Measurements from ENCODE around the gene ADGRF3.

- TF ChIP-seq CTCF (IDR thresholded peaks at IDR 0.05) = no peak
- TF ChIP-seq, protein P1, sequence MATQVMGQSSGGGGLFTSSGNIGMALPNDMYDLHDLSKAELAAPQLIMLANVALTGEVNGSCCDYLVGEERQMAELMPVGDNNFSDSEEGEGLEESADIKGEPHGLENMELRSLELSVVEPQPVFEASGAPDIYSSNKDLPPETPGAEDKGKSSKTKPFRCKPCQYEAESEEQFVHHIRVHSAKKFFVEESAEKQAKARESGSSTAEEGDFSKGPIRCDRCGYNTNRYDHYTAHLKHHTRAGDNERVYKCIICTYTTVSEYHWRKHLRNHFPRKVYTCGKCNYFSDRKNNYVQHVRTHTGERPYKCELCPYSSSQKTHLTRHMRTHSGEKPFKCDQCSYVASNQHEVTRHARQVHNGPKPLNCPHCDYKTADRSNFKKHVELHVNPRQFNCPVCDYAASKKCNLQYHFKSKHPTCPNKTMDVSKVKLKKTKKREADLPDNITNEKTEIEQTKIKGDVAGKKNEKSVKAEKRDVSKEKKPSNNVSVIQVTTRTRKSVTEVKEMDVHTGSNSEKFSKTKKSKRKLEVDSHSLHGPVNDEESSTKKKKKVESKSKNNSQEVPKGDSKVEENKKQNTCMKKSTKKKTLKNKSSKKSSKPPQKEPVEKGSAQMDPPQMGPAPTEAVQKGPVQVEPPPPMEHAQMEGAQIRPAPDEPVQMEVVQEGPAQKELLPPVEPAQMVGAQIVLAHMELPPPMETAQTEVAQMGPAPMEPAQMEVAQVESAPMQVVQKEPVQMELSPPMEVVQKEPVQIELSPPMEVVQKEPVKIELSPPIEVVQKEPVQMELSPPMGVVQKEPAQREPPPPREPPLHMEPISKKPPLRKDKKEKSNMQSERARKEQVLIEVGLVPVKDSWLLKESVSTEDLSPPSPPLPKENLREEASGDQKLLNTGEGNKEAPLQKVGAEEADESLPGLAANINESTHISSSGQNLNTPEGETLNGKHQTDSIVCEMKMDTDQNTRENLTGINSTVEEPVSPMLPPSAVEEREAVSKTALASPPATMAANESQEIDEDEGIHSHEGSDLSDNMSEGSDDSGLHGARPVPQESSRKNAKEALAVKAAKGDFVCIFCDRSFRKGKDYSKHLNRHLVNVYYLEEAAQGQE (IDR thresholded peaks at IDR 0.05; ENCODE audit: insufficient read depth in 1 of 2, low read depth in 2 of 2, low read length in 1 of 2) = no peak
- no peak for TF ChIP-seq POLR2AphosphoS5 (IDR thresholded peaks at IDR 0.05; ENCODE audit: low read depth, low read length)
- no peak for TF ChIP-seq SIN3A (IDR thresholded peaks at IDR 0.05; ENCODE audit: borderline replicate concordance, insufficient read depth, low read depth, low read length)
- no peak for TF ChIP-seq TCF7L2 (IDR thresholded peaks at IDR 0.05; ENCODE audit: low read depth, low read length)
These were observed 29.7 kb downstream of the ADGRF3 start for GRCh38 chr2:26316845-26317244.
